GM12878 (cell line): ENCODE data around the gene GALNT11. TPM values are rescaled to one million over a fixed set of nuclear protein-coding genes. Genes with fewer than 3 reads are reported as not detected.

Experiments used
- ATAC-seq: fragments of 200-7000 bp; cut with Tn5 transposase; 3 replicates; pipeline ENCODE4 v1.9.1; 2020; ENCODE audit warnings: mild to moderate bottlenecking, moderate library complexity
- BruUV-seq: library from RNA; stranded (reverse); fragments of 400-500 nt; replicated peaks from 2 replicates; lab custom pipeline; 2021; lab: Mats Ljungman, UMichigan
- CTCF ChIA-PET: fragments of 300-600 bp; sonication (Branson Sonifier 250); formaldehyde crosslinking; extraction: SDS; loops from one replicate; lab custom pipeline; 2021; ENCODE audit warnings: inconsistent platforms; lab: Yijun Ruan, JAX
- POLR2A ChIA-PET: fragments of 350-600 bp; formaldehyde crosslinking; extraction: SDS; loops from one replicate; lab custom pipeline; 2021; ENCODE audit warnings: inconsistent platforms; lab: Charles Lee
- RAD21 ChIA-PET: fragments of 300-600 bp; sonication (Branson Sonifier 250); formaldehyde crosslinking; loops from one replicate; lab custom pipeline; 2023; ENCODE audit warnings: antibody characterized with exemption; ENCODE audit not compliant: unreplicated experiment; lab: Charles Lee
- SMC1A ChIA-PET: fragments of 300-600 bp; sonication (Branson Sonifier 250); formaldehyde crosslinking; loops from one replicate; lab custom pipeline; 2023; ENCODE audit not compliant: unreplicated experiment, uncharacterized antibody; lab: Charles Lee
- DNase-seq: peaks from one replicate; pipeline ENCODE4 v3.0.0-alpha.2; 2011; ENCODE audit warnings: low read depth, low spot score
- FAIRE-seq: peaks from 3 replicates; lab custom pipeline; 2011; peaks lifted over from hg19 to GRCh38; lab: Jason Lieb, UNC
- H2AFZ ChIP-seq: 2 replicates; pipeline ENCODE4 v1.6.0; 2011; ENCODE audit warnings: low read depth, low read length, control low read depth; ENCODE audit not compliant: control insufficient read depth
- H3K27ac ChIP-seq: 2 replicates; pipeline ENCODE4 v1.5.1; 2011; ENCODE audit warnings: control low read depth; ENCODE audit not compliant: control insufficient read depth, insufficient read depth
- H3K27me3 ChIP-seq, 2 experiments: replicated peaks in 1 of 2; 2 replicates each; pipeline versions ENCODE4 v1.6.0 to v1.6.1; 2011; ENCODE audit warnings: low read length in 1 of 2; ENCODE audit not compliant: control insufficient read depth in 2 of 2, insufficient read depth in 2 of 2
- H3K36me3 ChIP-seq, 2 experiments: 2 replicates each; pipeline ENCODE4 v1.5.1; 2011; ENCODE audit warnings: low read length in 1 of 2; ENCODE audit not compliant: control insufficient read depth in 2 of 2, insufficient read depth in 2 of 2
- H3K4me1 ChIP-seq: 2 replicates; pipeline ENCODE4 v1.6.1; 2011; ENCODE audit warnings: mild to moderate bottlenecking, low read length, moderate library complexity, mixed read lengths; ENCODE audit not compliant: control insufficient read depth, insufficient read depth
- H3K4me2 ChIP-seq: 2 replicates; pipeline ENCODE4 v1.6.0; 2011; ENCODE audit warnings: control low read depth; ENCODE audit not compliant: control insufficient read depth, insufficient read depth
- H3K4me3 ChIP-seq: fragments of 200-600 bp; sonication (generic); 2 replicates; pipeline ENCODE4 v1.5.1; 2016
- H3K79me2 ChIP-seq: 2 replicates; pipeline ENCODE4 v1.6.0; 2011; ENCODE audit warnings: low read length; ENCODE audit not compliant: control insufficient read depth, insufficient read depth
- H3K9ac ChIP-seq: 2 replicates; pipeline ENCODE4 v1.8.0; 2011; ENCODE audit warnings: low read length, control low read depth, mixed read lengths; ENCODE audit not compliant: control insufficient read depth, insufficient read depth
- H3K9me3 ChIP-seq: replicated peaks from 3 replicates; pipeline ENCODE4 v1.5.1; 2011; ENCODE audit warnings: mild to moderate bottlenecking, low read length; ENCODE audit not compliant: control insufficient read depth, insufficient read depth
- H4K20me1 ChIP-seq: 2 replicates; pipeline ENCODE4 v1.6.0; 2011; ENCODE audit not compliant: control insufficient read depth, insufficient read depth
- HCFC1 ChIP-seq: fragments of 150-350 bp; IDR thresholded peaks from 2 replicates; pipeline ENCODE4 v1.6.1; 2014; ENCODE audit warnings: low read length
- KLF5 ChIP-seq: fragments of 450-650 bp; IDR thresholded peaks from 2 replicates; pipeline ENCODE4 v1.6.1; 2014; ENCODE audit warnings: mild to moderate bottlenecking; ENCODE audit not compliant: partially characterized antibody
- MYC ChIP-seq: IDR thresholded peaks from 2 replicates; pipeline ENCODE4 v1.6.1; 2011; ENCODE audit warnings: mild to moderate bottlenecking, low read length, moderate library complexity, inconsistent platforms; ENCODE audit not compliant: insufficient read depth, insufficient replicate concordance, insufficient read length, severe bottlenecking
- NFYB ChIP-seq: IDR thresholded peaks from 2 replicates; pipeline ENCODE4 v1.6.1; 2011; ENCODE audit warnings: low read depth, mild to moderate bottlenecking, low read length, improper control_type of control experiment, moderate library complexity; ENCODE audit not compliant: insufficient read depth
- SUZ12 ChIP-seq: fragments of 200-600 bp; sonication (generic); IDR thresholded peaks from one replicate; pipeline ENCODE4 v1.6.1; 2018; ENCODE audit warnings: antibody characterized with exemption, mild to moderate bottlenecking; ENCODE audit not compliant: unreplicated experiment
- ZBED1 ChIP-seq: IDR thresholded peaks from 2 replicates; pipeline ENCODE4 v1.6.1; 2016; ENCODE audit warnings: borderline replicate concordance
- ZNF207 ChIP-seq: fragments of 450-650 bp; IDR thresholded peaks from 2 replicates; pipeline ENCODE4 v1.6.1; 2014; ENCODE audit warnings: antibody characterized with exemption, mild to moderate bottlenecking, borderline replicate concordance
- ZNF274 ChIP-seq: IDR thresholded peaks from one replicate; pipeline ENCODE4 v1.8.0; 2011; ENCODE audit not compliant: insufficient read length, insufficient read depth
- WGBS: methylation state at CpG from one replicate; pipeline ENCODE4 v1.1.6; 2016; ENCODE audit warnings: low lambda C conversion rate; ENCODE audit not compliant: insufficient replicate concordance, insufficient coverage; ENCODE audit errors: missing lambda C conversion rate; 5-methylcytosine and 5-hydroxymethylcytosine counted together
- in situ Hi-C: fragments of 300-500 bp; cut with MboI; formaldehyde crosslinking; loops from 9 replicates; pipeline ENCODE4 v1.14.3; 2018; ENCODE audit warnings: mixed read lengths
- intact Hi-C: fragments of 100-400 bp; cut with micrococcal nuclease; formaldehyde crosslinking; loops from one replicate; pipeline ENCODE4 v1.14.2; 2022; ENCODE audit not compliant: unreplicated experiment
- polyA plus RNA-seq, 11 experiments: library from polyadenylated mRNA; depleted of rRNA in 4 of 11; unstranded in 6 of 11; stranded (reverse) in 5 of 11; fragments of >200 nt; fragmentation: Nextera tagmentation in 4 of 11; fragmentation: Illumina TruSeq in 1 of 11; extraction: Ambion mirVana in 4 of 11; extraction: Trizol in 1 of 11; gene quantifications; 1 replicate in 1 of 11; 2 replicates in 10 of 11; pipeline versions ENCODE4 v1.2.1 to v1.2.3, GENCODE V29; 2011 to 2016; ENCODE audit warnings: inconsistent platforms in 2 of 11, missing spikeins in 2 of 11, low read depth in 1 of 11
- total RNA-seq, 4 experiments: library from RNA; depleted of rRNA in 3 of 4; stranded (reverse); fragments of >200 nt in 3 of 4; fragmentation: Illumina TruSeq in 1 of 4; extraction: Trizol in 1 of 4; gene quantifications; 2 replicates each; pipeline versions ENCODE4 v1.2.1 to v1.2.3, GENCODE V29; 2013 to 2021
- TF ChIP-seq, protein P1 (sequence below): fragments of 450-650 bp; formaldehyde crosslinking; IDR thresholded peaks from 2 replicates; pipeline ENCODE4 v1.4.0; 2020; ENCODE audit warnings: mild to moderate bottlenecking, moderate library complexity
- TF ChIP-seq, protein P2 (sequence below): fragments of 450-650 bp; IDR thresholded peaks from 2 replicates; pipeline ENCODE4 v1.6.1; 2016; ENCODE audit warnings: mild to moderate bottlenecking
- TF ChIP-seq, protein P3 (sequence below): fragments of 450-650 bp; conservative IDR thresholded peaks from 2 replicates; pipeline ENCODE4 v1.6.1; 2017; ENCODE audit warnings: mild to moderate bottlenecking, moderate library complexity
- TF ChIP-seq, protein P4 (sequence below): fragments of 450-650 bp; formaldehyde crosslinking; IDR thresholded peaks from 2 replicates; pipeline ENCODE4 v1.4.0; 2022; ENCODE audit warnings: mild to moderate bottlenecking, moderate library complexity
- TF ChIP-seq, protein P5 (sequence below): IDR thresholded peaks from 2 replicates; pipeline ENCODE4 v1.6.1; 2012; ENCODE audit warnings: low read depth, low read length, improper control_type of control experiment

GALNT11 gene
- total and polyA plus RNA-seq, 10 of the 15 experiments (the other 5 are each of a cell fraction or from before 2014, with no cell fraction given): 2.0 to 9.5 (median 6.4) TPM

DNA sequence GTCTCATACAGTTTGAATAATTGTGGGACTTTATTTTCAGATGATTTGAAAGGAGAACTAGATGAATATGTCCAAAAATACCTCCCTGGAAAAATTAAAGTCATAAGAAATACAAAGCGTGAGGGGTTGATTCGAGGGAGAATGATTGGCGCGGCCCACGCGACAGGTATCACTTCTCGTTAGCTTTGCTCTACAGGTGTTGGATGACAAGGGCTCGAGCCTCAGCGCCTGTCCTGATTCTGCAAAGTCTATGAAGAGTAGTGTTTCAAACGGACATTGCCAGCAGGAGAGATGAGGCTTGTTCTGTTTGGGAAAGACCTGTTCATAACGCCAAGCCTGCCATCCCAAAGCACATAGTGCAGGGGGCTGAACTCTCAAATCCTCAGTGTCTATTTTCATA lies 79.7 kb downstream of the GALNT11 start:
- ATAC-seq: no peak
- Histone ChIP-seq H3K9me3 (no peaks in the 10 kb centered on the region), H3K4me2 (no peak overlapping the region), H3K4me3 (no peak overlapping the region), H3K9ac (no peak overlapping the region), H2AFZ (no peak overlapping the region), H3K27me3 (no peaks in the 10 kb centered on the region), H3K36me3 (no peaks in the 10 kb centered on the region; a peak in 2 of 4 replicates), H4K20me1 (no peaks in the 10 kb centered on the region), H3K79me2 (no peaks in the 10 kb centered on the region), H3K27ac (no peak overlapping the region), H3K4me1 (no peaks in the 10 kb centered on the region)
- no peak for DNase-seq
- BruUV-seq: no TSS peak
- ChIA-PET RAD21 (no interaction called here), POLR2A (no interaction called here), SMC1A (interaction anchor here (0.7 to 1.2 kb wide), 2 partner anchors 8 to 32 kb away, joined by 3 read pairs; no protein-coding TSS in a partner anchor), CTCF (no interaction called here)
- FAIRE-seq: no peak
- intact Hi-C loops (no loop called here), in situ Hi-C loops (no loop called here)
- WGBS: 94% methylated on average over 11 of the region's 11 CpGs
- TF ChIP-seq, protein P1, sequence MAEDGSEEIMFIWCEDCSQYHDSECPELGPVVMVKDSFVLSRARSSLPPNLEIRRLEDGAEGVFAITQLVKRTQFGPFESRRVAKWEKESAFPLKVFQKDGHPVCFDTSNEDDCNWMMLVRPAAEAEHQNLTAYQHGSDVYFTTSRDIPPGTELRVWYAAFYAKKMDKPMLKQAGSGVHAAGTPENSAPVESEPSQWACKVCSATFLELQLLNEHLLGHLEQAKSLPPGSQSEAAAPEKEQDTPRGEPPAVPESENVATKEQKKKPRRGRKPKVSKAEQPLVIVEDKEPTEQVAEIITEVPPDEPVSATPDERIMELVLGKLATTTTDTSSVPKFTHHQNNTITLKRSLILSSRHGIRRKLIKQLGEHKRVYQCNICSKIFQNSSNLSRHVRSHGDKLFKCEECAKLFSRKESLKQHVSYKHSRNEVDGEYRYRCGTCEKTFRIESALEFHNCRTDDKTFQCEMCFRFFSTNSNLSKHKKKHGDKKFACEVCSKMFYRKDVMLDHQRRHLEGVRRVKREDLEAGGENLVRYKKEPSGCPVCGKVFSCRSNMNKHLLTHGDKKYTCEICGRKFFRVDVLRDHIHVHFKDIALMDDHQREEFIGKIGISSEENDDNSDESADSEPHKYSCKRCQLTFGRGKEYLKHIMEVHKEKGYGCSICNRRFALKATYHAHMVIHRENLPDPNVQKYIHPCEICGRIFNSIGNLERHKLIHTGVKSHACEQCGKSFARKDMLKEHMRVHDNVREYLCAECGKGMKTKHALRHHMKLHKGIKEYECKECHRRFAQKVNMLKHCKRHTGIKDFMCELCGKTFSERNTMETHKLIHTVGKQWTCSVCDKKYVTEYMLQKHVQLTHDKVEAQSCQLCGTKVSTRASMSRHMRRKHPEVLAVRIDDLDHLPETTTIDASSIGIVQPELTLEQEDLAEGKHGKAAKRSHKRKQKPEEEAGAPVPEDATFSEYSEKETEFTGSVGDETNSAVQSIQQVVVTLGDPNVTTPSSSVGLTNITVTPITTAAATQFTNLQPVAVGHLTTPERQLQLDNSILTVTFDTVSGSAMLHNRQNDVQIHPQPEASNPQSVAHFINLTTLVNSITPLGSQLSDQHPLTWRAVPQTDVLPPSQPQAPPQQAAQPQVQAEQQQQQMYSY (CRISPR knock-in tag): no peak
- TF ChIP-seq, protein P2, sequence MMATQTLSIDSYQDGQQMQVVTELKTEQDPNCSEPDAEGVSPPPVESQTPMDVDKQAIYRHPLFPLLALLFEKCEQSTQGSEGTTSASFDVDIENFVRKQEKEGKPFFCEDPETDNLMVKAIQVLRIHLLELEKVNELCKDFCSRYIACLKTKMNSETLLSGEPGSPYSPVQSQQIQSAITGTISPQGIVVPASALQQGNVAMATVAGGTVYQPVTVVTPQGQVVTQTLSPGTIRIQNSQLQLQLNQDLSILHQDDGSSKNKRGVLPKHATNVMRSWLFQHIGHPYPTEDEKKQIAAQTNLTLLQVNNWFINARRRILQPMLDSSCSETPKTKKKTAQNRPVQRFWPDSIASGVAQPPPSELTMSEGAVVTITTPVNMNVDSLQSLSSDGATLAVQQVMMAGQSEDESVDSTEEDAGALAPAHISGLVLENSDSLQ: no peak
- TF ChIP-seq ZNF274 (no peak), ZNF207 (no peak), HCFC1 (no peak), SUZ12 (no peak), KLF5 (no peak), MYC (no peak), NFYB (no peak), ZBED1 (no peak)
- TF ChIP-seq, protein P3, sequence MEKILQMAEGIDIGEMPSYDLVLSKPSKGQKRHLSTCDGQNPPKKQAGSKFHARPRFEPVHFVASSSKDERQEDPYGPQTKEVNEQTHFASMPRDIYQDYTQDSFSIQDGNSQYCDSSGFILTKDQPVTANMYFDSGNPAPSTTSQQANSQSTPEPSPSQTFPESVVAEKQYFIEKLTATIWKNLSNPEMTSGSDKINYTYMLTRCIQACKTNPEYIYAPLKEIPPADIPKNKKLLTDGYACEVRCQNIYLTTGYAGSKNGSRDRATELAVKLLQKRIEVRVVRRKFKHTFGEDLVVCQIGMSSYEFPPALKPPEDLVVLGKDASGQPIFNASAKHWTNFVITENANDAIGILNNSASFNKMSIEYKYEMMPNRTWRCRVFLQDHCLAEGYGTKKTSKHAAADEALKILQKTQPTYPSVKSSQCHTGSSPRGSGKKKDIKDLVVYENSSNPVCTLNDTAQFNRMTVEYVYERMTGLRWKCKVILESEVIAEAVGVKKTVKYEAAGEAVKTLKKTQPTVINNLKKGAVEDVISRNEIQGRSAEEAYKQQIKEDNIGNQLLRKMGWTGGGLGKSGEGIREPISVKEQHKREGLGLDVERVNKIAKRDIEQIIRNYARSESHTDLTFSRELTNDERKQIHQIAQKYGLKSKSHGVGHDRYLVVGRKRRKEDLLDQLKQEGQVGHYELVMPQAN: no peak
- TF ChIP-seq, protein P4, sequence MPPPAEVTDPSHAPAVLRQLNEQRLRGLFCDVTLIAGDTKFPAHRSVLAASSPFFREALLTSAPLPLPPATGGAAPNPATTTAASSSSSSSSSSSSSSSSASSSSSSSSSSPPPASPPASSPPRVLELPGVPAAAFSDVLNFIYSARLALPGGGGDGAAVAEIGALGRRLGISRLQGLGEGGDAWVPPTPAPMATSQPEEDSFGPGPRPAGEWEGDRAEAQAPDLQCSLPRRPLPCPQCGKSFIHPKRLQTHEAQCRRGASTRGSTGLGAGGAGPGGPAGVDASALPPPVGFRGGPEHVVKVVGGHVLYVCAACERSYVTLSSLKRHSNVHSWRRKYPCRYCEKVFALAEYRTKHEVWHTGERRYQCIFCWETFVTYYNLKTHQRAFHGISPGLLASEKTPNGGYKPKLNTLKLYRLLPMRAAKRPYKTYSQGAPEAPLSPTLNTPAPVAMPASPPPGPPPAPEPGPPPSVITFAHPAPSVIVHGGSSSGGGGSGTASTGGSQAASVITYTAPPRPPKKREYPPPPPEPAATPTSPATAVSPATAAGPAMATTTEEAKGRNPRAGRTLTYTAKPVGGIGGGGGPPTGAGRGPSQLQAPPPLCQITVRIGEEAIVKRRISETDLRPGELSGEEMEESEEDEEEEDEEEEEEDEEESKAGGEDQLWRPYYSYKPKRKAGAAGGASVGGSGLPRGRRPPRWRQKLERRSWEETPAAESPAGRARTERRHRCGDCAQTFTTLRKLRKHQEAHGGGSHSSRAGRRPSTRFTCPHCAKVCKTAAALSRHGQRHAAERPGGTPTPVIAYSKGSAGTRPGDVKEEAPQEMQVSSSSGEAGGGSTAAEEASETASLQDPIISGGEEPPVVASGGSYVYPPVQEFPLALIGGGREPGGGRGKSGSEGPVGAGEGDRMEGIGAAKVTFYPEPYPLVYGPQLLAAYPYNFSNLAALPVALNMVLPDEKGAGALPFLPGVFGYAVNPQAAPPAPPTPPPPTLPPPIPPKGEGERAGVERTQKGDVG (CRISPR knock-in tag): no peak
- TF ChIP-seq, protein P5, sequence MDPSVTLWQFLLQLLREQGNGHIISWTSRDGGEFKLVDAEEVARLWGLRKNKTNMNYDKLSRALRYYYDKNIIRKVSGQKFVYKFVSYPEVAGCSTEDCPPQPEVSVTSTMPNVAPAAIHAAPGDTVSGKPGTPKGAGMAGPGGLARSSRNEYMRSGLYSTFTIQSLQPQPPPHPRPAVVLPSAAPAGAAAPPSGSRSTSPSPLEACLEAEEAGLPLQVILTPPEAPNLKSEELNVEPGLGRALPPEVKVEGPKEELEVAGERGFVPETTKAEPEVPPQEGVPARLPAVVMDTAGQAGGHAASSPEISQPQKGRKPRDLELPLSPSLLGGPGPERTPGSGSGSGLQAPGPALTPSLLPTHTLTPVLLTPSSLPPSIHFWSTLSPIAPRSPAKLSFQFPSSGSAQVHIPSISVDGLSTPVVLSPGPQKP: no peak
